Gastrocnemius medialis (tissue), 4 donors: ENCODE measurements around the gene MBD3.

Experiments used
- CTCF ChIP-seq, 5 experiments: fragments of 450-650 bp in 3 of 5; fragments of 200-600 bp in 2 of 5; sonication (generic) in 2 of 5; IDR thresholded peaks in 4 of 5; conservative IDR thresholded peaks in 1 of 5; 1 replicate in 4 of 5; 2 replicates in 1 of 5; pipeline ENCODE4 v1.5.1; 2016 to 2019; ENCODE audit warnings: antibody characterized with exemption in 5 of 5, mild to moderate bottlenecking in 3 of 5, moderate library complexity in 3 of 5
- POLR2A ChIP-seq, 2 donors: fragments of 450-650 bp; IDR thresholded peaks; one replicate each; pipeline ENCODE4 v1.6.1; 2017; ENCODE audit warnings: antibody characterized with exemption in 2 of 2, mild to moderate bottlenecking in 2 of 2, moderate library complexity in 2 of 2

DNA sequence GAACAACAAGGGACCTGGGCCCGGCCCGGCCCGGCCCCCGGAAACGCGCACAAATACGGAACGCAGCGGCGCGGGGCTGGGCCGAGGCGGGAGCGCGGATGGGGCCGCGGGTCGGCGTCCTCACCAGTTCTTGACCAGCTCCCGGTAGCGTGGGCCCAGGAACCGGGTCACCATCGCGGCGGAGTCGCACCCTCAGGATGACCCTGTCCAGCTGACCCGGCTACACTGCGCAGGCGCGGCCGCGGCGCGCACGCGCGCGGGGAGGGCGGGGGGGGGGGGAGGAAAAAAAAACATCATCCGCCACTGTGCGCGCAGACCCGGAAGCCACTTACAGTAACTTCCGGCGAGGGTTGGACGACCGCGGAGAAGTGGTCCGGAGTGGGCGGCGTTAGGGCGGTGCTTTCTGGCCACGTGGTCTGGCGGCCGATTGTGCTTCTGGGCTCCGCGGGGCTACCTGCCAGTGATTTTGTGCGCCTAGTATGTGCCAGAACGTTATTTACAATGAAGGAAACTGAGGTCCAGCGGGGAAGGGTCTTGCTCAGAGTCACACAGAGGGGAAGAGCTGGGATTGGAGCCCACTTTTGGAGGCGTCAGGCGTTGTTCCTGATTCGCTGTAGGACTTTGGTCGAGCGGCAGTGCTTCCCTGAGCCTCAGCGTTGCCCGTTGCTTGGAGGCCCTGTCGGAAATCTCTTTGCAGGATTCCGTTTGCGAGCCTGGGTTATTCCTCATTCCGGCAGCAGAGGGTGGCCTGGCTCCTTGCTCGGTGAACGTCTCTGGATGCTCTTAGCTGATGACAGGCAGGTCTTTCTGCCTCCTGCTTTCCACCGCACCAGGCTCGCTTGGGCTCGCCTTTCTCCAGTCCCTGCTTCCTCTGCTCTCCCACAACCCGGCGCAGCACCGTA lies 12.8 kb upstream of the MBD3 start, which contains the start of gene UQCR11:
- peak; percentile 34 to 58 (median 52) for TF ChIP-seq CTCF (IDR thresholded peaks at IDR 0.05 in 4 of 5, conservative IDR thresholded peaks at IDR 0.05 in 1 of 5)
- TF ChIP-seq POLR2A (IDR thresholded peaks at IDR 0.05) = peak; percentile 52 to 79
